K562 (cell line): ENCODE results near the gene PIK3R1.
A peak's percentile ranks its signal among the peaks of the same experiment; 100 is the strongest.

Experiments used
- CBX8 ChIP-seq: fragments of 200-600 bp; sonication (generic); IDR thresholded peaks from 2 replicates; pipeline ENCODE4 v1.6.1; 2012; ENCODE audit warnings: borderline replicate concordance, mixed run types, low read depth, mild to moderate bottlenecking, moderate library complexity, mixed read lengths, low read length, control low read depth, inconsistent platforms; ENCODE audit not compliant: poor library complexity, severe bottlenecking; ENCODE audit errors: extremely low read depth
- CTCF ChIP-seq, 3 experiments: IDR thresholded peaks in 2 of 3; conservative IDR thresholded peaks in 1 of 3; 2 replicates each; pipeline ENCODE4 v1.5.1; 2011 to 2012; ENCODE audit warnings: low read length in 3 of 3, mild to moderate bottlenecking in 3 of 3, control low read depth in 2 of 3, improper control_type of control experiment in 1 of 3, inconsistent platforms in 1 of 3, low read depth in 1 of 3, mixed read lengths in 1 of 3, moderate library complexity in 1 of 3; ENCODE audit not compliant: insufficient read depth in 2 of 3
- ETV6 ChIP-seq, 3 experiments: fragments of 150-350 bp in 1 of 3; sonication (generic) in 1 of 3; formaldehyde crosslinking in 1 of 3; IDR thresholded peaks; 2 replicates each; pipeline versions ENCODE4 v1.6.1 to v1.8.0; 2014 to 2022; ENCODE audit warnings: borderline replicate concordance in 2 of 3, low read depth in 2 of 3, antibody characterized with exemption in 1 of 3, low read length in 1 of 3, mild to moderate bottlenecking in 1 of 3, missing genetic modification reagents in 1 of 3
- RFX5 ChIP-seq: IDR thresholded peaks from 2 replicates; pipeline ENCODE4 v1.6.1; 2011; ENCODE audit warnings: low read depth, mild to moderate bottlenecking, improper control_type of control experiment, low read length
- SMAD4 ChIP-seq: fragments of 250-450 bp; sonication (Bioruptor Pico); conservative IDR thresholded peaks from 2 replicates; pipeline ENCODE4 v1.8.0; 2021; ENCODE audit warnings: inconsistent platforms, mild to moderate bottlenecking, moderate library complexity
- YY1 ChIP-seq, 3 experiments: IDR thresholded peaks; 2 replicates each; pipeline ENCODE4 v1.6.1; 2011; ENCODE audit warnings: low read length in 2 of 3, mild to moderate bottlenecking in 2 of 3, moderate library complexity in 2 of 3, borderline replicate concordance in 1 of 3, control low read depth in 1 of 3, low read depth in 1 of 3; ENCODE audit not compliant: insufficient read depth in 3 of 3, insufficient replicate concordance in 2 of 3, control insufficient read depth in 1 of 3, insufficient read length in 1 of 3; ENCODE audit errors: extremely low read depth in 1 of 3
- ZBTB11 ChIP-seq, 3 experiments: fragments of 200-800 bp in 1 of 3; fragments of 250-450 bp in 1 of 3; fragments of 450-650 bp in 1 of 3; sonication (Bioruptor Pico) in 1 of 3; sonication (Bioruptor generic) in 1 of 3; formaldehyde crosslinking in 1 of 3; IDR thresholded peaks; 2 replicates each; pipeline versions ENCODE4 v1.6.1 to v1.8.0; 2016 to 2022; ENCODE audit warnings: mild to moderate bottlenecking in 2 of 3, missing genetic modification characterization in 2 of 3, missing compliant biosample characterization in 1 of 3, moderate library complexity in 1 of 3
- ZBTB26 ChIP-seq: fragments of 450-650 bp; formaldehyde crosslinking; IDR thresholded peaks from 2 replicates; pipeline ENCODE4 v1.4.0; 2022; ENCODE audit warnings: missing genetic modification characterization
- ZNF146 ChIP-seq: IDR thresholded peaks from one replicate; pipeline ENCODE4 v1.6.1; 2018; ENCODE audit warnings: missing compliant biosample characterization; ENCODE audit not compliant: unreplicated experiment
- ZNF639 ChIP-seq, 2 experiments: fragments of 200-800 bp in 1 of 2; sonication (Bioruptor generic) in 1 of 2; sonication (generic) in 1 of 2; formaldehyde crosslinking in 1 of 2; IDR thresholded peaks in 1 of 2; conservative IDR thresholded peaks in 1 of 2; 2 replicates each; pipeline versions ENCODE4 v1.5.0 to v1.6.1; 2016 to 2020; ENCODE audit warnings: missing compliant biosample characterization in 1 of 2, missing genetic modification characterization in 1 of 2, missing genetic modification reagents in 1 of 2
- TF ChIP-seq, protein P1 (sequence below): fragments of 250-450 bp; sonication (Bioruptor Pico); IDR thresholded peaks from 2 replicates; pipeline ENCODE4 v1.8.0; 2021; ENCODE audit warnings: borderline replicate concordance, mild to moderate bottlenecking, moderate library complexity; ENCODE audit not compliant: poor library complexity, severe bottlenecking

DNA sequence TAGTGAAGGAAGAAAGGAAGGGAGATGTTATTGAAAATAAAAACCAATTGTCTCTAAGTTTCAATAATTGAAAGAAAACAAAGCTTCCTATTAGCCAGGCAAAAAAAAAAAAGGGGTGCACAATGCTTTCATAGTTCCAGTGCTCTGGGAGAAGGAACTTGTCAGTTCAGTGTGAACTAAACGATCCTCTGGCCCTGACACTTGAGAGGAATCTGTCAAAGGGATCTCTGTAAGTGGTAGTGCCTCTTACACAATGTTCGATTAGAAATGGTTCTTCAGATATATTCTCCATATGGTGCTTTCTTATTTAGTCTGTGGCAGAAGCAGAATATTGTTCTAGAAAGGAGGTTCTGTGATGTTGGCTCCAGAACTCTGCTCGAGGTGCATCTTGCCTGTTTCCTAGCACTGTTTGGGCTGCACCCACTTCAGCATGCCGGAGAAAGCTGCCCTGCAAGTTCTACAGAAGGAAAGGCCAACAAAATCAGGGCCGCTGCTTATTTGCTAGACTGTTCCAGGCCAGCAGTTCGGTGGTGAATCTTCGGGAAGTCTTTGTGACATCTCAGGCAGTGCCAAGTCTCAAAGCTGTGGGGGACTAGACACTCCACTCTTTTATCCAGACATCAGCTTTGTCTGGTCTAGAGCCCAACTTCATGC is 90.9 kb downstream of the PIK3R1 start:
- TF ChIP-seq ZBTB26 (CRISPR knock-in tag) (no peak), YY1 (IDR thresholded peaks at IDR 0.05; ENCODE audit: borderline replicate concordance in 1 of 3, control insufficient read depth in 1 of 3, extremely low read depth in 1 of 3, insufficient read depth in 3 of 3, insufficient read length in 1 of 3, insufficient replicate concordance in 2 of 3, low read depth in 1 of 3, low read length in 2 of 3) (no peak), ZNF639 (CRISPR knock-in tag; conservative IDR thresholded peaks at IDR 0.05 in 1 of 2, IDR thresholded peaks at IDR 0.05 in 1 of 2) (no peak), CBX8 (peak; percentile 42), ZNF146 (CRISPR knock-in tag) (no peak), ETV6 (IDR thresholded peaks at IDR 0.05; ENCODE audit: borderline replicate concordance in 1 of 2, low read depth in 2 of 2, low read length in 1 of 2) (no peak), ETV6 (CRISPR knock-in tag; IDR thresholded peaks at IDR 0.05; ENCODE audit: borderline replicate concordance) (no peak), SMAD4 (CRISPR knock-in tag) (no peak), CTCF (IDR thresholded peaks at IDR 0.05 in 2 of 3, conservative IDR thresholded peaks at IDR 0.05 in 1 of 3; ENCODE audit: insufficient read depth in 2 of 3, low read depth in 1 of 3, low read length in 3 of 3) (no peak), RFX5 (no peak), ZBTB11 (CRISPR knock-in tag; IDR thresholded peaks at IDR 0.05) (no peak)
- TF ChIP-seq, protein P1, sequence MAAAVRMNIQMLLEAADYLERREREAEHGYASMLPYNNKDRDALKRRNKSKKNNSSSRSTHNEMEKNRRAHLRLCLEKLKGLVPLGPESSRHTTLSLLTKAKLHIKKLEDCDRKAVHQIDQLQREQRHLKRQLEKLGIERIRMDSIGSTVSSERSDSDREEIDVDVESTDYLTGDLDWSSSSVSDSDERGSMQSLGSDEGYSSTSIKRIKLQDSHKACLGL, result no peak
